ENCODE results near the gene NANOS1. TPM values are rescaled to one million over a fixed set of nuclear protein-coding genes. Genes with fewer than 3 reads are reported as not detected.

NANOS1 gene
- total and polyA plus RNA-seq, 7 donors = 0.69 to 4.7 (median 3.9) TPM; not detected in 2

GRCh38 chr10:118982366-118982765, 47.1 kb upstream of the NANOS1 start:
- no peaks in the 10 kb centered on the region for H3K27me3 ChIP-seq
- peaks cover 0 to 7% (median 4%) of the 10 kb centered on the region in 4 donors for H3K9me3 ChIP-seq
- no peaks in the 10 kb centered on the region for H3K36me3 ChIP-seq
- no peak for TF ChIP-seq CTCF (IDR thresholded peaks at IDR 0.05)
- TF ChIP-seq EP300 (IDR thresholded peaks at IDR 0.05) = no peak
- no peak for TF ChIP-seq POLR2AphosphoS5 (IDR thresholded peaks at IDR 0.05)
- no peak for TF ChIP-seq POLR2A (IDR thresholded peaks at IDR 0.05)
- H3K4me1 ChIP-seq = no peaks in the 10 kb centered on the region
- intact Hi-C loops (cut with DNase I) = no loop called here
- no peak overlapping the region for H3K4me3 ChIP-seq
- no peak overlapping the region for H3K27ac ChIP-seq
- 92% methylated on average over 4 of the region's 4 CpGs for WGBS, 2 donors
- no peak for DNase-seq

- no peak for TF ChIP-seq POLR2A (IDR thresholded peaks at IDR 0.05)
- TF ChIP-seq EP300 (IDR thresholded peaks at IDR 0.05) = no peak
- TF ChIP-seq CTCF (IDR thresholded peaks at IDR 0.05) = no peak
- no peak for TF ChIP-seq POLR2AphosphoS5 (IDR thresholded peaks at IDR 0.05)
- DNase-seq = no peak
- no peaks in the 10 kb centered on the region for H3K27me3 ChIP-seq
- peaks cover 0 to 7% (median 4%) of the 10 kb centered on the region in 4 donors for H3K9me3 ChIP-seq
- no peak overlapping the region for H3K27ac ChIP-seq
- H3K36me3 ChIP-seq = no peaks in the 10 kb centered on the region
- intact Hi-C loops (cut with DNase I) = no loop called here
- 86 to 90% methylated on average over 1 of the region's 1 CpG for whole genome bisulfite sequencing, 2 donors
- H3K4me1 ChIP-seq = no peaks in the 10 kb centered on the region
- H3K4me3 ChIP-seq = no peak overlapping the region
Measured at GRCh38 chr10:118983263-118983662, 46.3 kb upstream of the NANOS1 start.

GRCh38 chr10:118985576-118985975, 43.9 kb upstream of the NANOS1 start:
- no peak overlapping the region for H3K4me3 ChIP-seq
- WGBS, 2 donors = 91 to 95% methylated on average over 2 of the region's 2 CpGs
- no peak for DNase-seq
- H3K27ac ChIP-seq = no peak overlapping the region
- no peak for TF ChIP-seq POLR2A (IDR thresholded peaks at IDR 0.05)
- no peak for TF ChIP-seq EP300 (IDR thresholded peaks at IDR 0.05)
- TF ChIP-seq CTCF (IDR thresholded peaks at IDR 0.05) = no peak
- TF ChIP-seq POLR2AphosphoS5 (IDR thresholded peaks at IDR 0.05) = no peak
- peaks cover 0 to 7% (median 4%) of the 10 kb centered on the region in 4 donors for H3K9me3 ChIP-seq
- H3K36me3 ChIP-seq = no peaks in the 10 kb centered on the region
- H3K4me1 ChIP-seq = no peaks in the 10 kb centered on the region
- intact Hi-C loops (cut with DNase I) = no loop called here
- no peaks in the 10 kb centered on the region for H3K27me3 ChIP-seq

- 81 to 82% methylated on average over 7 of the region's 7 CpGs for WGBS, 2 donors
- DNase-seq = no peak
- Histone ChIP-seq H3K27me3 (no peaks in the 10 kb centered on the region), H3K9me3 (peaks cover 0 to 7% (median 4%) of the 10 kb centered on the region in 4 donors), H3K4me1 (no peaks in the 10 kb centered on the region), H3K36me3 (no peaks in the 10 kb centered on the region), H3K27ac (no peak overlapping the region), H3K4me3 (no peak overlapping the region)
- TF ChIP-seq POLR2A (IDR thresholded peaks at IDR 0.05) (no peak), CTCF (IDR thresholded peaks at IDR 0.05) (no peak), POLR2AphosphoS5 (IDR thresholded peaks at IDR 0.05) (no peak), EP300 (IDR thresholded peaks at IDR 0.05) (no peak)
- intact Hi-C loops (cut with DNase I) = no loop called here
Measured at GRCh38 chr10:118986815-118987790, 42.4 kb upstream of the NANOS1 start.

All from sigmoid colon (tissue), 7 donors.